Erythroblast (primary cell): ENCODE measurements around the gene CRY2.
"Not testable (repeated sequence)": the region's sequence is repeated elsewhere in the genome, so short reads cannot be mapped to it uniquely, and the experiment has no call there.

Experiments
- GATA1 ChIP-seq: IDR thresholded peaks from 2 replicates; pipeline ENCODE4 v1.6.1; 2011; ENCODE audit warnings: low read depth, mild to moderate bottlenecking, control low read depth, low read length, moderate library complexity
- POLR2A ChIP-seq: IDR thresholded peaks from 2 replicates; pipeline ENCODE4 v1.6.1; 2011; ENCODE audit warnings: mild to moderate bottlenecking, low read length

DNA sequence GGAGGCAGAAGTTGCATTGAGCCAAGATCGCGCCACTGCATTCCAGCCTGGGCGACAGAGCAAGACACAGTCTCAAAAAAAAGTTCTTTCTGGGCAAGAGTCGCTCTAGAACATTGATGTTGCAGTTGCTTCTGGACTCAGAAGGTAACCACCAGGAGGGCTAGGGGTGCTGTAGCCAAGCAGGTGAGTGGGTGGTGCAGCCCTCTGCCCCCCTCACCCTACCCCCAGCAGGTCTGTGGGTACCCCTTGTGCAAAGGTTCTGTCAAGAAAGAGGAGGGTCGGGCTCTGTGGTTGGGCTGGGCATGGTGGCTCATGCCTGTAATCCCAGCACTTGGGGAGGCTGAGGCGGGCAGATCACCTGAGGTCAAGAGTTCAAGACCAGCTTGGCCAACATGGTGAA, 38.8 kb upstream of the CRY2 start:
- not testable (repeated sequence) for TF ChIP-seq POLR2A, GATA1
